Neural crest cell (in vitro differentiated cells): ENCODE data around the gene PLGRKT. TPM values are rescaled to one million over a fixed set of nuclear protein-coding genes. Genes with fewer than 3 reads are reported as not detected.

Experiments
- DNase-seq: peaks from one replicate; pipeline ENCODE4 v3.0.0; 2021; ENCODE audit warnings: low read depth, mixed read lengths, low spot score
- H3K27ac Mint-ChIP-seq: one replicate; pipeline ENCODE4 v1.8.0; 2021; ENCODE audit warnings: mild to moderate bottlenecking, mixed read lengths; ENCODE audit not compliant: unreplicated experiment
- H3K27me3 Mint-ChIP-seq: 2 replicates; pipeline ENCODE4 v1.8.0; 2021; ENCODE audit warnings: low read depth, mild to moderate bottlenecking, mixed read lengths
- H3K36me3 Mint-ChIP-seq: 2 replicates; pipeline ENCODE4 v1.8.0; 2021; ENCODE audit warnings: low read depth, mild to moderate bottlenecking, mixed read lengths
- H3K4me1 Mint-ChIP-seq: 2 replicates; pipeline ENCODE4 v1.8.0; 2021; ENCODE audit warnings: mixed read lengths
- H3K4me3 Mint-ChIP-seq: one replicate; pipeline ENCODE4 v1.8.0; 2021; ENCODE audit warnings: mild to moderate bottlenecking, mixed read lengths
- H3K9me3 Mint-ChIP-seq: 2 replicates; pipeline ENCODE4 v1.8.0; 2021; ENCODE audit warnings: mixed read lengths
- total RNA-seq: library from RNA; stranded (reverse); gene quantifications from 2 replicates; pipeline ENCODE4 v1.2.1, GENCODE V29; 2021
- TF ChIP-seq, protein P1 (sequence below): fragments of 200-600 bp; sonication (generic); conservative IDR thresholded peaks from 2 replicates; pipeline ENCODE4 v1.5.0; 2021; ENCODE audit warnings: antibody characterized with exemption, mild to moderate bottlenecking

The PLGRKT gene
- total RNA-seq, 1 donor from 2014 or later, result 24.6 TPM

DNA sequence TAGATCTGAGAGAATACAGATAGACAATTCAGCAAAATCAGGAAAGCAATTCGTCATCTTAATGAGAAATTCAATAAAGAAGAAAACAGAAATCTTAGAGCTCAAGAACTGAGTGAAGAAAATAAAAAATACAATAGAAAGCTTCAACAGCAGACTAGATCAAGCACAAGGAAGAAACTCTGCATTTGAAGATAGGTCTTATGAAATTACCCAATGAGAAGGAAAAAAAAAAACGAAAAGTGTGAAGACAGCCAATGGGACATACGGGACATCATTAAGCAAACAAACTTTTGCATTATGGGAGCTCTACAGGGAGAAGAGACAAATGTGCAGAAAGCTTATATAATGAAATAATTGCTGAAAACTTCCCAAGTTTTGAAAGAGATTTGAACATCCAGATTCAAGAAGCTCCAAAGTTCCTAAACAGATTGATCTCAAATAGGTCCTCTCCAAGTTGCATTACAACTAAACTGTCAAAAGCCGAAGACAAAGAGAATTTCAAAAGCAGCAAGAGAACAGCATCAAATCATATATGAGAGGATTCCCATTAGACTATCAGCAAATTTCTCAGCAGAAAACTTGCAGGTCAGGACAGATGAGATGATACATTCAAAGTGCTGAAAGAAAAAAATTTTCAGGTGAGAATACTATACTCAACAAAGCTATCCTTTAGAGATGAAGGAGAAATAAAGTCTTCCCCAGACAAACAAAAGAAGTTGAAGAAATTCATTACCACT is 122.4 kb downstream of the PLGRKT start:
- TF ChIP-seq, protein P1, sequence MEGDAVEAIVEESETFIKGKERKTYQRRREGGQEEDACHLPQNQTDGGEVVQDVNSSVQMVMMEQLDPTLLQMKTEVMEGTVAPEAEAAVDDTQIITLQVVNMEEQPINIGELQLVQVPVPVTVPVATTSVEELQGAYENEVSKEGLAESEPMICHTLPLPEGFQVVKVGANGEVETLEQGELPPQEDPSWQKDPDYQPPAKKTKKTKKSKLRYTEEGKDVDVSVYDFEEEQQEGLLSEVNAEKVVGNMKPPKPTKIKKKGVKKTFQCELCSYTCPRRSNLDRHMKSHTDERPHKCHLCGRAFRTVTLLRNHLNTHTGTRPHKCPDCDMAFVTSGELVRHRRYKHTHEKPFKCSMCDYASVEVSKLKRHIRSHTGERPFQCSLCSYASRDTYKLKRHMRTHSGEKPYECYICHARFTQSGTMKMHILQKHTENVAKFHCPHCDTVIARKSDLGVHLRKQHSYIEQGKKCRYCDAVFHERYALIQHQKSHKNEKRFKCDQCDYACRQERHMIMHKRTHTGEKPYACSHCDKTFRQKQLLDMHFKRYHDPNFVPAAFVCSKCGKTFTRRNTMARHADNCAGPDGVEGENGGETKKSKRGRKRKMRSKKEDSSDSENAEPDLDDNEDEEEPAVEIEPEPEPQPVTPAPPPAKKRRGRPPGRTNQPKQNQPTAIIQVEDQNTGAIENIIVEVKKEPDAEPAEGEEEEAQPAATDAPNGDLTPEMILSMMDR, result no peak
- Mint-ChIP-seq H3K9me3 (peaks cover 8% of the 10 kb centered on the region), H3K27me3 (peaks cover 8% of the 10 kb centered on the region), H3K27ac (no peak overlapping the region), H3K4me1 (no peaks in the 10 kb centered on the region), H3K4me3 (no peak overlapping the region), H3K36me3 (no peaks in the 10 kb centered on the region)
- DNase-seq, result no peak

DNA sequence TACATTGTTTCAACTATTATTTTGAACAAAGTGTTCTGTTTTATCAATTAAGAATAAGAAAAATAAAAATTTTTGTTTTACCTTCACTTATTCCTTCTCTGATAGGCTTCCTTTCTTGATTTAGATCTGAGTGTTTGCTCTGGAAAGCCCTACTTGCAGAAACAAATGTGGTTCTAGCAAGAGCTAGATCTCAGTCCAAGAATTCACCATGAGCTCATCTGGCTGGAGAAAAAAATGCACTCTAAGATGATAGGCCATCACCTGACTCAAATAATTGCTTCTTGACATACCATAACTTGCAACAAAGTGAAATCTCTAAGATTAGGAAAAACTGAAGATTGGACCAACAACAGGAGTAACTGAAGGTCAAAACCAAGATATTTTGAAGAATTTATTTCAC is 126.9 kb downstream of the PLGRKT start:
- no peak overlapping the region for H3K27ac Mint-ChIP-seq
- DNase-seq, result no peak
- peaks cover 20% of the 10 kb centered on the region for H3K27me3 Mint-ChIP-seq
- TF ChIP-seq, protein P1, result no peak
- no peak overlapping the region for H3K4me3 Mint-ChIP-seq
- no peaks in the 10 kb centered on the region for H3K36me3 Mint-ChIP-seq
- no peaks in the 10 kb centered on the region for H3K4me1 Mint-ChIP-seq
- H3K9me3 Mint-ChIP-seq, result peaks cover 8% of the 10 kb centered on the region

Other genes starting within 250 kb of the PLGRKT start
- not detected in 2 replicates for gene INSL4, start 206.5 kb downstream of the PLGRKT start, total RNA-seq
- gene RLN2, start 133.2 kb downstream of the PLGRKT start, total RNA-seq, result 0.43 and 0.77 TPM in 2 replicates
- gene RLN1, start 98.0 kb downstream of the PLGRKT start, total RNA-seq, result 0.84 TPM in 1 of 2 replicates, not detected in the other
- not detected in 2 replicates for gene CD274, start 12.6 kb upstream of the PLGRKT start, total RNA-seq
- not detected in 2 replicates for gene PDCD1LG2, start 72.6 kb upstream of the PLGRKT start, total RNA-seq
- 21.6 and 22.4 TPM in 2 replicates for gene RIC1, start 191.2 kb upstream of the PLGRKT start, total RNA-seq